ENCODE results near the gene TBL1X. TPM values are rescaled to one million over a fixed set of nuclear protein-coding genes. Genes with fewer than 3 reads are reported as not detected.

TBL1X gene
- total RNA-seq, result 12.5 and 17.5 TPM in 2 replicates

DNA sequence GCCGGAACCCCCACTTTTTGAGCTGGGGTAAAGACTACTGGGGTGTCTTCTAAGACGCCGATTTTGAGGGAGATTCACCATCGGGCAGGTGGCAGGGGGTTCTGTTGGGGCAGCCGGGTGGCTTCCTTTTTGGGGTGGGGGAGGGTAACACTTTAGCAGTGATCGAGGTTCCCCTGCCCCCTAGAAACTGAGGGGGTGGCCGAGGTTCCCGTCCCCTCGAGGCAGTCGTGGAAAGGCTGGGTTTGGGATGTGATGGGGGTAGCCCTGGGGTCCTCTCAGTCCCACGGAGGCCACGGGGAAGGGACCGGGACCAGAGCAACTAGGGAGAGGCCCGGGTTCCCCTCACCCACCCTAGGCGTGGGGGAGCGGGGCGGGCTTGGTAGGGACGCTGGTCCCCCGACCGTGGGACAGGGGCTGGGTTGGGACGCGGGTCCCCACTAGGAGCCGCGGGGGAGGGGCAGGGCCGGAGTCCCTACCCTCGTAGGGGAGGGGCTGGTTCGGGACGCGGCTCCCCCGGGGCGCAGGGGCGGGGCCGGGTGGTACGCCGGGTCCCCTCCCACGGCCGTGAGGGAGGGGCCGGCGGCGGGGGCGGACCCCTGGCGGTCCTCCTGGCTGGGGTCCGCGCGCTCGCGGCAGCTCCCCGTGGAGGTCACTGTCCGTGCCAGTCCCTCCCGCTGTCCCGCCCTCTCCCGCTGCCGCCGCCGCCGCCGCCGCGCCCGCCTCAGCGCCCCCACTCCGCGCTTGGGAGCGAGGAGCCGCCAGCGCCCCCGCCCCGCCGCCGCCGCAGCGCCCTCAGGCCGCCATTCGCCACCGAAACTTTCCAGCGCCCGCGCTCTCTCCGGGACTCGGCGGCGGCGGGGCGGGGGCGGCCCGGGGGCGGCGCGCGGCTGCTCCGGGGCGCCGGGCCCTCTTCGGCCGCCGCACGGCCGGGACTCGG, at the start of gene TBL1X:
TBL1X (plus strand) TSS at position 624 of the 937 bp plus-strand sequence. CDS start 188,529 bp downstream, outside the sequence.

DNA sequence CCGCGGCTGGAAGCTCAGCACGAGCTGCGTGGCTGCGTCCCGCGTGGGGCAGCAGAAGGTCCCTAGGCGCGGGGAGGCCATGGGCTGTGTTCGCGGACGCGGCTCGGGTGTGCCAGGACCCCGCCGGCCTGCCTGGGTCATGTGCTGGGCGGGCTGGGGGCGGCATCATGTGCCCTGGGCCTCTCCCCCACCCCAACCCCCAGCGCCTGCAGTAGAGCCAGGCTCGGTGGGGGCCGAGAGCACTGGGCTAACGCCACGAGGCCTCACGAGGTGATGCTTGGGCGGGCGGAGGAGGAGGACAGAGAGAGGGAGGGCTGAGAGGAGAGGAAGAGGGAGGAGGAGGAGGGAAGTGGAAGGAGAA, 300.9 kb downstream of the TBL1X start, which contains the start of gene GPR143:
GPR143 (minus strand) TSS at position 111 of the 361 bp plus-strand sequence; CDS start at position 81, 30 bp downstream.

DNA sequence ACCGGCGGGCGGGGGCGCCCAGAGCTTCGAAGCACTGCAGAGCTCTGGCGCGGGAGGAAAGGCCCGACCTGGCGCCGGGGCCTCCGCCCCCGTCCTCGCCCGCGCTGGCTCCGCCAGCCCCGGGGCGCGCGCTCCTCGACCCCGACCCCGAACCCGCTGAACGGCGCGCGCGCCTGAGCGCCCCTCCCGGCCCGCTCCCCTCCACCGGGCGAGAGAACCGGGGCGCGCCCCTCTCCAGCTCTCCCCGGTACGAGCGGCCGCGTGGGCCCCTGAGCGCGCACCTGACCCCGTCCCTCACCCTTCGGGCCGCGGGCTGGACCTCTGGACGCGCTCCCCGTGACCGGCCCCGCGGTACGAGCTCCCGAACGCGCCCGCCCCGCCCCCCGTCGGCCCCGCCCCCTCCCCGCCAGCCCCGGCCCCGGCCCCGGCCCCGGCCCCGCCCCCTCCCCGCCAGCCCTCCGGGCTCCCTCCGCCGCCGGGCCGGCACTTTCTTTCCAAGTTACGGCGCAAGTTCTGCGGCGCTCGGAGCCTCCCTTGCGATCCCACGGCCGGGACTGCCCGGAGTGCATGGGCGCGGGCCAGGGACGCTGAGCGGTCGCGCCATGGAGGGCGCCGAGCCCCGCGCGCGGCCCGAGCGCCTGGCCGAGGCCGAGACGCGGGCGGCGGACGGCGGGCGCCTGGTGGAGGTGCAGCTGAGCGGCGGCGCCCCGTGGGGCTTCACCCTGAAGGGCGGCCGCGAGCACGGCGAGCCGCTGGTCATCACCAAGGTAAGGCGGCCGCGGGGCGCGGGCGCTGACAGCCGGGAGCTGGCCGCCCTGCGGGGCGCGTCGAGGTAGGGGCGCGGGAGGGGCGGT, 321.3 kb downstream of the TBL1X start, which contains the start of gene SHROOM2:
SHROOM2 (plus strand) TSS at position 486 of the 854 bp plus-strand sequence; CDS start at position 603, 117 bp downstream.

Measured in tracheal epithelial cell (primary cell).